HepG2 (cell line): ENCODE data around the gene MEX3C.

Experiments
- AKAP8 ChIP-seq: sonication (generic); formaldehyde crosslinking; IDR thresholded peaks from 2 replicates; pipeline ENCODE4 v1.5.1; 2020; ENCODE audit warnings: mild to moderate bottlenecking, missing genetic modification reagents
- BHLHE40 ChIP-seq: IDR thresholded peaks from 2 replicates; pipeline ENCODE4 v1.6.1; 2011; ENCODE audit warnings: low read length, improper control_type of control experiment
- JUNB ChIP-seq: sonication (generic); formaldehyde crosslinking; IDR thresholded peaks from 2 replicates; pipeline ENCODE4 v1.8.0; 2022; ENCODE audit warnings: missing genetic modification reagents, mild to moderate bottlenecking, borderline replicate concordance
- MAZ ChIP-seq, 2 experiments: sonication (generic) in 1 of 2; formaldehyde crosslinking in 1 of 2; IDR thresholded peaks; 2 replicates each; pipeline versions ENCODE4 v1.5.0 to v1.6.1; 2012 to 2020; ENCODE audit warnings: low read depth in 2 of 2, mild to moderate bottlenecking in 2 of 2, borderline replicate concordance in 1 of 2, improper control_type of control experiment in 1 of 2, low read length in 1 of 2, missing genetic modification reagents in 1 of 2, moderate library complexity in 1 of 2
- PHF21A ChIP-seq: sonication (generic); formaldehyde crosslinking; IDR thresholded peaks from 2 replicates; pipeline ENCODE4 v1.5.0; 2020; ENCODE audit warnings: mild to moderate bottlenecking, missing genetic modification reagents
- SUZ12 ChIP-seq: fragments of 150-350 bp; IDR thresholded peaks from 2 replicates; pipeline ENCODE4 v1.6.1; 2014; ENCODE audit warnings: low read depth, low read length
- ZBTB7A ChIP-seq: sonication (generic); formaldehyde crosslinking; IDR thresholded peaks from 2 replicates; pipeline ENCODE4 v1.8.0; 2022; ENCODE audit warnings: mild to moderate bottlenecking, missing genetic modification reagents
- ZNF460 ChIP-seq: sonication (generic); formaldehyde crosslinking; IDR thresholded peaks from 2 replicates; pipeline ENCODE4 v1.5.1; 2020; ENCODE audit warnings: missing genetic modification reagents, mild to moderate bottlenecking, borderline replicate concordance
- TF ChIP-seq, protein P1 (sequence below): IDR thresholded peaks from 2 replicates; pipeline ENCODE4 v1.6.1; 2012; ENCODE audit warnings: low read length, improper control_type of control experiment
- TF ChIP-seq, protein P2 (sequence below): sonication (generic); formaldehyde crosslinking; IDR thresholded peaks from 2 replicates; pipeline ENCODE4 v1.4.0; 2020; ENCODE audit warnings: low read depth, missing genetic modification reagents

DNA sequence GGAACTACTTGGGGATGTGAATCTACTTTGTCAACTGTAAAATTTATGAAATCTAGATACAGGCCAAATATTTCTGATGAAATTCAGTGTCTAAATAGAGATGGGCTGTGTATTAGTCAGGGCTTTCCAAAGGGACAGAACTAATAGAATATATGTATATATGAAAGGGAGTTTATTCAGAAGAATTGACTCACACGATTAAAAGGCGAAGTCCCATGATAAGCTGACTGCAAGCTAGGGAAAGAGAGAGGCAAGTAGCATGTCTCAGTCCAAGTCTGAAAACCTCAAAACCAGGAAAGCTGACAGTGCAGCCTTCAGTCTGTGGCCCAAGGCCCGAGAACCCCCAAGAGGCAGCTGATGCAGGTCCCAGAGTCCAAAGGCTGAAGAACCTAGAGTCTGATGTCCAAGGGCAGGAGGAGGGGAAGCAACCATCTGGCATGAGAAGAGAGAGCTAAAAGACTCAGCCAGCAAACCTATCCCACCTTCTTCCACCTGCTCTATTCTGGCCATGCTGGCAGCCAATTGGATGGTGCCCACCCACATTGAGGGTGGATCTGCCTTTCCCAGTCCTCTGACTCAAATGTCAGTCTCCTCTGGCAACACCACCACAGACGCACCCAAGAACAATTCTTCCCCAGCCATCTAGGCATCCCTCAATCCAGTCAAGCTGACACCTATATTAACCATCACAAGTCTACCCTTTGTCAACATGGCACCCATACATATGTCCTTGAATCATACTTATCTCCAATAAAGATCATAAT lies 29.3 kb upstream of the MEX3C start:
- TF ChIP-seq, protein P1, sequence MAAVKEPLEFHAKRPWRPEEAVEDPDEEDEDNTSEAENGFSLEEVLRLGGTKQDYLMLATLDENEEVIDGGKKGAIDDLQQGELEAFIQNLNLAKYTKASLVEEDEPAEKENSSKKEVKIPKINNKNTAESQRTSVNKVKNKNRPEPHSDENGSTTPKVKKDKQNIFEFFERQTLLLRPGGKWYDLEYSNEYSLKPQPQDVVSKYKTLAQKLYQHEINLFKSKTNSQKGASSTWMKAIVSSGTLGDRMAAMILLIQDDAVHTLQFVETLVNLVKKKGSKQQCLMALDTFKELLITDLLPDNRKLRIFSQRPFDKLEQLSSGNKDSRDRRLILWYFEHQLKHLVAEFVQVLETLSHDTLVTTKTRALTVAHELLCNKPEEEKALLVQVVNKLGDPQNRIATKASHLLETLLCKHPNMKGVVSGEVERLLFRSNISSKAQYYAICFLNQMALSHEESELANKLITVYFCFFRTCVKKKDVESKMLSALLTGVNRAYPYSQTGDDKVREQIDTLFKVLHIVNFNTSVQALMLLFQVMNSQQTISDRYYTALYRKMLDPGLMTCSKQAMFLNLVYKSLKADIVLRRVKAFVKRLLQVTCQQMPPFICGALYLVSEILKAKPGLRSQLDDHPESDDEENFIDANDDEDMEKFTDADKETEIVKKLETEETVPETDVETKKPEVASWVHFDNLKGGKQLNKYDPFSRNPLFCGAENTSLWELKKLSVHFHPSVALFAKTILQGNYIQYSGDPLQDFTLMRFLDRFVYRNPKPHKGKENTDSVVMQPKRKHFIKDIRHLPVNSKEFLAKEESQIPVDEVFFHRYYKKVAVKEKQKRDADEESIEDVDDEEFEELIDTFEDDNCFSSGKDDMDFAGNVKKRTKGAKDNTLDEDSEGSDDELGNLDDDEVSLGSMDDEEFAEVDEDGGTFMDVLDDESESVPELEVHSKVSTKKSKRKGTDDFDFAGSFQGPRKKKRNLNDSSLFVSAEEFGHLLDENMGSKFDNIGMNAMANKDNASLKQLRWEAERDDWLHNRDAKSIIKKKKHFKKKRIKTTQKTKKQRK = no peak
- TF ChIP-seq, protein P2, sequence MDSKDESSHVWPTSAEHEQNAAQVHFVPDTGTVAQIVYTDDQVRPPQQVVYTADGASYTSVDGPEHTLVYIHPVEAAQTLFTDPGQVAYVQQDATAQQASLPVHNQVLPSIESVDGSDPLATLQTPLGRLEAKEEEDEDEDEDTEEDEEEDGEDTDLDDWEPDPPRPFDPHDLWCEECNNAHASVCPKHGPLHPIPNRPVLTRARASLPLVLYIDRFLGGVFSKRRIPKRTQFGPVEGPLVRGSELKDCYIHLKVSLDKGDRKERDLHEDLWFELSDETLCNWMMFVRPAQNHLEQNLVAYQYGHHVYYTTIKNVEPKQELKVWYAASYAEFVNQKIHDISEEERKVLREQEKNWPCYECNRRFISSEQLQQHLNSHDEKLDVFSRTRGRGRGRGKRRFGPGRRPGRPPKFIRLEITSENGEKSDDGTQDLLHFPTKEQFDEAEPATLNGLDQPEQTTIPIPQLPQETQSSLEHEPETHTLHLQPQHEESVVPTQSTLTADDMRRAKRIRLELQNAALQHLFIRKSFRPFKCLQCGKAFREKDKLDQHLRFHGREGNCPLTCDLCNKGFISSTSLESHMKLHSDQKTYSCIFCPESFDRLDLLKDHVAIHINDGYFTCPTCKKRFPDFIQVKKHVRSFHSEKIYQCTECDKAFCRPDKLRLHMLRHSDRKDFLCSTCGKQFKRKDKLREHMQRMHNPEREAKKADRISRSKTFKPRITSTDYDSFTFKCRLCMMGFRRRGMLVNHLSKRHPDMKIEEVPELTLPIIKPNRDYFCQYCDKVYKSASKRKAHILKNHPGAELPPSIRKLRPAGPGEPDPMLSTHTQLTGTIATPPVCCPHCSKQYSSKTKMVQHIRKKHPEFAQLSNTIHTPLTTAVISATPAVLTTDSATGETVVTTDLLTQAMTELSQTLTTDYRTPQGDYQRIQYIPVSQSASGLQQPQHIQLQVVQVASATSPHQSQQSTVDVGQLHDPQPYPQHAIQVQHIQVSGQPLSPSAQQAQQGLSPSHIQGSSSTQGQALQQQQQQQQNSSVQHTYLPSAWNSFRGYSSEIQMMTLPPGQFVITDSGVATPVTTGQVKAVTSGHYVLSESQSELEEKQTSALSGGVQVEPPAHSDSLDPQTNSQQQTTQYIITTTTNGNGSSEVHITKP (CRISPR knock-in tag) = no peak
- TF ChIP-seq JUNB (CRISPR knock-in tag) (no peak), BHLHE40 (no peak), ZBTB7A (CRISPR knock-in tag) (no peak), AKAP8 (CRISPR knock-in tag) (no peak), PHF21A (CRISPR knock-in tag) (no peak), SUZ12 (no peak), ZNF460 (CRISPR knock-in tag) (no peak), MAZ (IDR thresholded peaks at IDR 0.05; ENCODE audit: borderline replicate concordance, low read depth, low read length) (no peak), MAZ (CRISPR knock-in tag; IDR thresholded peaks at IDR 0.05; ENCODE audit: low read depth) (no peak)
